ENCODE measurements around the gene CATSPER4.
"Not testable (repeated sequence)": the region's sequence is repeated elsewhere in the genome, so short reads cannot be mapped to it uniquely, and the experiment has no call there.

CATSPER4 gene

GRCh38 chr1:26225033-26225831 lies 34.8 kb downstream of the CATSPER4 start (continued):
- no peak for TF ChIP-seq ZNF26 (tag by site-specific recombination; IDR thresholded peaks at IDR 0.05)
- no peak for TF ChIP-seq KLF8 (tag by site-specific recombination; IDR thresholded peaks at IDR 0.05)

- POLR2A ChIA-PET; H3K9me3 ChIP-seq (ENCODE audit: control insufficient read depth, insufficient read depth, low read depth, low read length); H3K27ac ChIP-seq (ENCODE audit: extremely low read depth, low read depth, low read length); H3K4me3 ChIP-seq (ENCODE audit: low read depth, low read length); H3K36me3 ChIP-seq (ENCODE audit: control insufficient read depth in 2 of 2, insufficient read depth in 1 of 2, low read length in 2 of 2); H3K4me1 ChIP-seq (ENCODE audit: control insufficient read depth, insufficient read depth, low read length): not testable (repeated sequence)
- CTCF ChIA-PET = interaction anchor here (1.0 kb wide), 1 partner anchor 61 kb away, joined by 3 read pairs; the partner anchor contains the start of gene ZNF593
Observed at GRCh38 chr1:26230682-26231081, 40.3 kb downstream of the CATSPER4 start.

GRCh38 chr1:26233903-26234643 lies 43.7 kb downstream of the CATSPER4 start, which contains the start of gene CEP85:
Gene CEP85, plus strand, starts transcription at chr1:26234200. Its CDS starts 5,584 bp downstream, at chr1:26239784.
- Histone ChIP-seq H3K36me3 (ENCODE audit: control insufficient read depth in 2 of 2, insufficient read depth in 1 of 2, low read length in 2 of 2) (no peaks in the 10 kb centered on the region), H3K4me1 (ENCODE audit: control insufficient read depth, insufficient read depth, low read length) (no peaks in the 10 kb centered on the region), H3K9me3 (ENCODE audit: control insufficient read depth, insufficient read depth, low read depth, low read length) (no peaks in the 10 kb centered on the region), H3K4me3 (ENCODE audit: low read depth, low read length) (peak within 1 kb of the TSS; percentile 60), H3K27ac (ENCODE audit: extremely low read depth, low read depth, low read length) (peak within 1 kb of the TSS; percentile 61)
- ChIA-PET CTCF (interaction anchor here (0.5 to 2.4 kb wide), 41 partner anchors 12 to 1991 kb away, joined by 3 to 32 read pairs (median 5); partner anchors contain the start of genes C1orf232, CATSPER4, ZNF593 and ZNF593OS), POLR2A (interaction anchor here (0.6 to 2.1 kb wide), 18 partner anchors 9 to 802 kb away, joined by 3 to 23 read pairs (median 4); partner anchors contain the start of genes CATSPER4, DHDDS, PDIK1L and ZNF593)
- TF ChIP-seq INSM2 (tag by site-specific recombination; IDR thresholded peaks at IDR 0.05) (0 out of 2 replicates have a peak, but pooled peaks have one; percentile 45), ZNF266 (tag by site-specific recombination; IDR thresholded peaks at IDR 0.05; ENCODE audit: low read depth) (no peak), KLF1 (tag by site-specific recombination; IDR thresholded peaks at IDR 0.05) (peak; percentile 60; the same call in 1 of the 2 replicates), ZNF239 (tag by site-specific recombination; IDR thresholded peaks at IDR 0.05) (no peak), ZNF280D (tag by site-specific recombination; IDR thresholded peaks at IDR 0.05) (no peak), ZNF645 (tag by site-specific recombination; IDR thresholded peaks at IDR 0.05) (no peak), ZNF350 (tag by site-specific recombination; IDR thresholded peaks at IDR 0.05) (no peak), ZIC2 (tag by site-specific recombination; IDR thresholded peaks at IDR 0.05) (peak; percentile 77), BCL11B (tag by site-specific recombination; IDR thresholded peaks at IDR 0.05; ENCODE audit: low read depth) (no peak), ZNF580 (tag by site-specific recombination; IDR thresholded peaks at IDR 0.05) (peak; percentile 8; the same call in 1 of the 2 replicates), YY1 (tag by site-specific recombination; IDR thresholded peaks at IDR 0.05) (no peak), ZNF416 (tag by site-specific recombination; IDR thresholded peaks at IDR 0.05) (no peak), KLF8 (tag by site-specific recombination; IDR thresholded peaks at IDR 0.05) (peak; percentile 63; the same call in 1 of the 2 replicates), ZNF571 (tag by site-specific recombination; IDR thresholded peaks at IDR 0.05) (no peak), ZNF585B (tag by site-specific recombination; IDR thresholded peaks at IDR 0.05) (no peak), ZNF391 (tag by site-specific recombination; IDR thresholded peaks at IDR 0.05; ENCODE audit: borderline replicate concordance, low read depth) (no peak; the same call in 1 of the 2 replicates), AEBP2 (tag by site-specific recombination; IDR thresholded peaks at IDR 0.05; ENCODE audit: borderline replicate concordance) (no peak), ZNF311 (tag by site-specific recombination; IDR thresholded peaks at IDR 0.05; ENCODE audit: borderline replicate concordance) (no peak)

All from HEK293 (cell line).